ENCODE measurements around the gene PARD3. TPM values are rescaled to one million over a fixed set of nuclear protein-coding genes. Genes with fewer than 3 reads are reported as not detected.

PARD3 gene
- total and polyA plus RNA-seq, 10 of the 15 experiments (the other 5 are each of a cell fraction or from before 2014, with no cell fraction given) = 2.6 to 43.1 (median 13.9) TPM

- TF ChIP-seq RUNX3 (IDR thresholded peaks at IDR 0.05; ENCODE audit: low read length) (no peak), ZNF274 (IDR thresholded peaks at IDR 0.05; ENCODE audit: insufficient read depth, insufficient read length) (no peak)
Measured at GRCh38 chr10:34647875-34648865, 166.9 kb downstream of the PARD3 start (continued).

GRCh38 chr10:34647160-34647559 is 167.9 kb downstream of the PARD3 start:
- Histone ChIP-seq H3K4me2 (ENCODE audit: control insufficient read depth, insufficient read depth) (no peak overlapping the region), H3K36me3 (ENCODE audit: control insufficient read depth in 2 of 2, insufficient read depth in 2 of 2, low read length in 1 of 2) (no peaks in the 10 kb centered on the region), H3K9me3 (replicated peaks; ENCODE audit: control insufficient read depth, insufficient read depth, low read length) (no peaks in the 10 kb centered on the region), H2AFZ (ENCODE audit: control insufficient read depth, low read depth, low read length) (no peak overlapping the region), H3K4me3 (no peak overlapping the region), H3K27ac (ENCODE audit: control insufficient read depth, insufficient read depth) (no peak overlapping the region), H3K4me1 (ENCODE audit: control insufficient read depth, insufficient read depth, low read length) (no peaks in the 10 kb centered on the region), H3K27me3 (replicated peaks in 1 of 2; ENCODE audit: control insufficient read depth in 2 of 2, insufficient read depth in 2 of 2, low read length in 1 of 2) (no peaks in the 10 kb centered on the region), H4K20me1 (ENCODE audit: control insufficient read depth, insufficient read depth) (no peaks in the 10 kb centered on the region), H3K9ac (ENCODE audit: control insufficient read depth, insufficient read depth, low read length) (no peak overlapping the region), H3K79me2 (ENCODE audit: control insufficient read depth, insufficient read depth, low read length) (no peaks in the 10 kb centered on the region)
- BruUV-seq (replicated peaks) = no TSS peak
- ChIA-PET POLR2A (no interaction called here), SMC1A (ENCODE audit: uncharacterized antibody, unreplicated experiment) (interaction anchor here (0.6 to 3.8 kb wide), 5 partner anchors 8 to 218 kb away, joined by 3 to 28 read pairs (median 5); no protein-coding TSS in a partner anchor), CTCF (interaction anchor here (1.1 to 4.1 kb wide), 8 partner anchors 8 to 232 kb away, joined by 3 to 25 read pairs (median 6); no protein-coding TSS in a partner anchor), RAD21 (ENCODE audit: unreplicated experiment) (interaction anchor here (1.0 to 3.3 kb wide), 4 partner anchors 9 to 1454 kb away, joined by 3 to 15 read pairs (median 4); no protein-coding TSS in a partner anchor)
- no peak for TF ChIP-seq IRF3 (IDR thresholded peaks at IDR 0.05)
- 43% methylated on average over 7 of the region's 7 CpGs for WGBS (ENCODE audit: insufficient coverage, insufficient replicate concordance, low lambda C conversion rate, missing lambda C conversion rate)
- in situ Hi-C loops (cut with MboI) (loop anchor here (25.0 kb wide), 1 partner anchor 1460 kb away; no protein-coding TSS in a partner anchor), intact Hi-C loops (cut with micrococcal nuclease; ENCODE audit: unreplicated experiment) (no loop called here)
- FAIRE-seq (no peak), ATAC-seq (no peak), DNase-seq (ENCODE audit: low read depth, low spot score) (no peak)

All from GM12878 (cell line).